Measurements from ENCODE around the gene ABCA1.

The ABCA1 gene

GRCh38 chr9:104746798-104747197 lies 181.2 kb downstream of the ABCA1 start:
- DNase-seq: no peak

GRCh38 chr9:104746285-104746684 lies 181.7 kb downstream of the ABCA1 start:
- DNase-seq: no peak

- no peak for DNase-seq
Measured at GRCh38 chr9:104745852-104746251, 182.1 kb downstream of the ABCA1 start.

GRCh38 chr9:104743376-104743985 lies 184.5 kb downstream of the ABCA1 start:
- DNase-seq: no peak

DNA sequence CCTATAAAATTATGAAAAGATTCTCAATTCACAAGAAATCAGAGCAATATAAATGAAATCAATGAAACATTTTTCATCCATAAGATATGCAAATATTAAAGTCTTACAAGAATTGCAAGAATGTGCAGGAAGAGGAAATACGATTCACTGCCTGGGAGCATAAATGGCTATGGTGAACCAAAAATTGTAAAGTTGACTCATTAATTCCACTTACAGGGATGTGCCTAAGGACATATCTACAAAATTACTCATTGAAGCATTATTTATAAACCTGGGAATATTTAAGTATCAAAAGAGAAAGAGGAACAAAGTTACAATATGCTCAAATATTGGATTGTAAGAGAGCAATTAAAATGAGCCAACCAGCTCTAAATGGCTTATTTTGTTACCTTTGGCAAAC lies 187.3 kb downstream of the ABCA1 start:
- DNase-seq: no peak

GRCh38 chr9:104738452-104738851 lies 189.5 kb downstream of the ABCA1 start:
- no peak for DNase-seq

Data from stimulated activated CD4-positive, alpha-beta T cell treated with anti-CD3 and anti-CD28 coated beads, Interleukin-4, amount 100 ng/mL, for 4 hours (primary cell).